SU-DHL-6 (cell line): Measurements from ENCODE around the gene SEC16A.

Experiments used
- H2AFZ ChIP-seq: fragments of 200-600 bp; sonication (generic); 2 replicates; pipeline ENCODE4 v1.6.1; 2014; ENCODE audit warnings: low read depth, mild to moderate bottlenecking, moderate library complexity, mixed read lengths, antibody characterized with exemption, low read length; ENCODE audit not compliant: severe bottlenecking
- H3F3A ChIP-seq: fragments of 200-600 bp; shearing (Covaris generic); 2 replicates; pipeline ENCODE4 v1.6.0; 2016; ENCODE audit warnings: antibody characterized with exemption, mild to moderate bottlenecking; ENCODE audit not compliant: insufficient read depth
- H3K27ac ChIP-seq: fragments of 200-600 bp; sonication (generic); 2 replicates; pipeline ENCODE4 v1.5.1; 2016; ENCODE audit warnings: low read depth, mild to moderate bottlenecking, low read length, moderate library complexity, mixed read lengths
- H3K27me3 ChIP-seq: fragments of 200-600 bp; sonication (generic), shearing (Covaris generic); 2 replicates; pipeline ENCODE4 v1.6.0; 2014; ENCODE audit warnings: mild to moderate bottlenecking, low read length
- H3K36me3 ChIP-seq: fragments of 200-600 bp; sonication (generic); 2 replicates; pipeline ENCODE4 v1.6.1; 2014; ENCODE audit warnings: mild to moderate bottlenecking, low read length, mixed read lengths
- H3K4me2 ChIP-seq: fragments of 300-600, 200-600 bp; shearing (Covaris generic), sonication (generic); 2 replicates; pipeline ENCODE4 v1.6.0; 2014; ENCODE audit warnings: low read length, low read depth, mild to moderate bottlenecking; ENCODE audit not compliant: poor library complexity, severe bottlenecking
- H3K4me3 ChIP-seq: fragments of 200-600 bp; sonication (generic); 2 replicates; pipeline ENCODE4 v1.5.1; 2014; ENCODE audit warnings: antibody characterized with exemption, low read length, mild to moderate bottlenecking, mixed read lengths; ENCODE audit not compliant: insufficient read depth, poor library complexity, severe bottlenecking
- H3K79me2 ChIP-seq: fragments of 200-600 bp; sonication (generic); 2 replicates; pipeline ENCODE4 v1.6.1; 2014; ENCODE audit warnings: mild to moderate bottlenecking, low read length, moderate library complexity; ENCODE audit not compliant: insufficient read depth
- H3K9ac ChIP-seq: fragments of 200-600 bp; sonication (generic); 2 replicates; pipeline ENCODE4 v1.7.0; 2014; ENCODE audit warnings: mild to moderate bottlenecking, low read length
- H3K9me2 ChIP-seq: fragments of 200-600 bp; sonication (generic); replicated peaks from 2 replicates; pipeline ENCODE4 v1.6.1; 2014; ENCODE audit warnings: low read length; ENCODE audit not compliant: insufficient read depth
- H3K9me3 ChIP-seq: fragments of 200-600 bp; sonication (generic); 2 replicates; pipeline ENCODE4 v1.6.1; 2014; ENCODE audit warnings: low read length, mixed read lengths; ENCODE audit not compliant: insufficient read depth
- H4K20me1 ChIP-seq: fragments of 200-600 bp; sonication (generic); 2 replicates; pipeline ENCODE4 v1.6.1; 2014; ENCODE audit warnings: low read depth, mild to moderate bottlenecking, antibody characterized with exemption, low read length, moderate library complexity, mixed read lengths
- EZH2phosphoT487 ChIP-seq: fragments of 200-600 bp; sonication (generic), shearing (Covaris generic); conservative IDR thresholded peaks from 2 replicates; pipeline ENCODE4 v1.6.1; 2018; ENCODE audit warnings: mild to moderate bottlenecking, antibody characterized with exemption, low read length, moderate library complexity, mixed read lengths
- TF ChIP-seq, protein P1 (sequence below): fragments of 200-600 bp; sonication (generic); IDR thresholded peaks from one replicate; pipeline ENCODE4 v1.5.1; 2017; ENCODE audit warnings: antibody characterized with exemption, mild to moderate bottlenecking, low read length, moderate library complexity; ENCODE audit not compliant: insufficient read depth, poor library complexity, severe bottlenecking

SEC16A gene

DNA sequence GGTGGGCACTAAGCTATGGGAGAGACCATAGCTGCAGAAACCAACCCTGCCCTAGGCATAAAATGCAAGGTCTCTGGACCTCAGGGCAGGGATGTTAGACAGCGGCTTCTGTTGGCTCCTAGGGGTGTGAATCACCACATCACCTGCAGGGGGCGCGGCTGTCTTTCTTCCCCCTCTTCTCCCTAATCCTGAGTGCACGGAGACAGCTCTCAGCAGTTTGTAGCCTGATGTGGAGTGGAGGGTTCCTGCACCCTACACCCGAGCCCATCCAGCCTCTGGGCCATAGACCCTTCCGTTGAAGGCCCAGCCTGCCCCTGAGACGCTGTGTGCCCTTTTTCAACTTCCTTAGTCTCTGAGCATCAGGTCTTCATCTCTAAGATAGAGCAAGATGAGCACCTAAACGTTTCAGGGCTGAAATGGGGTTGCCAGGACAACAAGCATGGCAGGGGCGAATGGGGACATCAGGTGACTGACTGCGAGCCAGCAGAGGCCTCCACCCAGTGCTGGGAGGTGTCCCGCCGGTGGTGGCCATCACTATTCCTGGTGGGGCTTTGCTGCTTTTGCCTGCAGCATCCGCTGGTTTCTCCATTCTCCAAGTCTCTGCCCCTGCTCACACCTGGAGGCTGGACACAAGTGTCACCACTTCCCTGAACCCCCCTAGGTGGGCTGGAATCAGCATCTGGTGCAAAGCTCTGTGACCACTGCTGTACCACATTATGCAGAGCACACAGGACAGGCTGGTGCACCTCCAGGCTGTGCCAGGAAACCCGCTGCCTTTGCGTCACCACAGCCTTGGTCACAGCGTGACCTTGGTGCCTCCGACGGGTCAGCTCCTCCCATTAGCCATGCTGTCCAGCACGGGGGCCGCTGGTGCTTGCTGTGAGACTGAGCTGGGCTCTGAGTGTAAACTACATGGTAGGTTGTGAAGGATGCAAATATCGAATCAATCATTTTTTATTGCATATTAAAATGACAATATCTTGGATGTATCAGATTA lies 2.5 kb upstream of the SEC16A start:
- Histone ChIP-seq H3K27ac (no peak overlapping the region), H4K20me1 (peaks cover 5% of the 10 kb centered on the region; the same call in 1 of the 2 replicates), H3K27me3 (no peaks in the 10 kb centered on the region), H3K79me2 (peaks cover 22% of the 10 kb centered on the region), H3K9me3 (no peaks in the 10 kb centered on the region), H3K9me2 (no peaks in the 10 kb centered on the region), H3K4me2 (no peak overlapping the region), H3K36me3 (no peaks in the 10 kb centered on the region), H3K9ac (no peak overlapping the region), H3F3A (no peaks in the 10 kb centered on the region), H2AFZ (no peak overlapping the region), H3K4me3 (no peak overlapping the region)
- no peak for TF ChIP-seq EZH2phosphoT487
- TF ChIP-seq, protein P1, sequence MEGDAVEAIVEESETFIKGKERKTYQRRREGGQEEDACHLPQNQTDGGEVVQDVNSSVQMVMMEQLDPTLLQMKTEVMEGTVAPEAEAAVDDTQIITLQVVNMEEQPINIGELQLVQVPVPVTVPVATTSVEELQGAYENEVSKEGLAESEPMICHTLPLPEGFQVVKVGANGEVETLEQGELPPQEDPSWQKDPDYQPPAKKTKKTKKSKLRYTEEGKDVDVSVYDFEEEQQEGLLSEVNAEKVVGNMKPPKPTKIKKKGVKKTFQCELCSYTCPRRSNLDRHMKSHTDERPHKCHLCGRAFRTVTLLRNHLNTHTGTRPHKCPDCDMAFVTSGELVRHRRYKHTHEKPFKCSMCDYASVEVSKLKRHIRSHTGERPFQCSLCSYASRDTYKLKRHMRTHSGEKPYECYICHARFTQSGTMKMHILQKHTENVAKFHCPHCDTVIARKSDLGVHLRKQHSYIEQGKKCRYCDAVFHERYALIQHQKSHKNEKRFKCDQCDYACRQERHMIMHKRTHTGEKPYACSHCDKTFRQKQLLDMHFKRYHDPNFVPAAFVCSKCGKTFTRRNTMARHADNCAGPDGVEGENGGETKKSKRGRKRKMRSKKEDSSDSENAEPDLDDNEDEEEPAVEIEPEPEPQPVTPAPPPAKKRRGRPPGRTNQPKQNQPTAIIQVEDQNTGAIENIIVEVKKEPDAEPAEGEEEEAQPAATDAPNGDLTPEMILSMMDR = peak; percentile 58

DNA sequence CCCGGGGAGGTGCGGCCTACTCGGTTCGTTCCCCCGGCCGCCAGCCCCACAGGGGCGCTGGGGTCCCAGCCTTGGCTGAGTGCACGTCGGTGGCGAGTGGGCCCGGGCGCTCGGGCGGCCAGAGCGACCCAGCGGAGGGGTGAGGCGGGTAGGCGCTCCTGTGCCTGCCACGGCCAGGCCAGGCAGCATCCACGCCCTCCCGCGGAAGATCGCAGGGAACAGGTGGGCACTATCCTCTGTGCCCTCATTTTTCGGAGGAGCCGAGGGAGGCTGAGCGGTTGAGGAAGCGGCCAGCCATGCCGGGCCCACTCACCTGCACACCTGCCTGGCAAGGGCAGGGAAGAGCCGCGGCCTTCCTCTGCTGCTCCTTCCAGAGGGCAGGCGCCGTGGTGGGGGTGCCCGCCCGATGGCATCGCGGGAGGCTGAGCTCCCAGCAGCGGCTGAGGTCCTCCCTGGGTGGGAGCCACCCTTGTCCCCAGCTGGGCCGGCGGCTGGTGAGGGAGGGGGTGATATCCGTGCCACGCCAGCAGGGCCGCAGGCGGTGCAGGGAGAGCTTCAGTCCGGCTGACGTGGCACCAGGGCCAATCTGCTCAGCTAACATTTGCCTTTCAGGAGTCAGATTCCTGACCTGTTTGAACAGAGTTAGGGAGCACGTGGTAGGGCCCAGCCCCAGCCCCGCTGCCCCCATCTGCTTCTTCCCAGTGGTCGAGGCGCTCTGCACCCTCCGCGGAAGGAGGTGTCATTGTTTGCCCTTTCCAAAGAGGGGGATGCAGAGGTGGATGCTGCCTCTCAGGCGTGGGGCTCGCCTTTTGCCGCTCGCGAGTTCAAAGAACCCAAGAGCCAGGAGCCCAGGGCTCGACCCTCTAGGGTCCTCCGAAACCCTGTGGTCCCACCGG lies 1.6 kb upstream of the SEC16A start:
- TF ChIP-seq EZH2phosphoT487 = no peak
- TF ChIP-seq, protein P1 = no peak
- Histone ChIP-seq H3K79me2 (peaks cover 32% of the 10 kb centered on the region), H3K27me3 (no peaks in the 10 kb centered on the region), H4K20me1 (peaks cover 5% of the 10 kb centered on the region; the same call in 1 of the 2 replicates), H3K9ac (peak overlapping the region; percentile 77), H3K27ac (no peak overlapping the region), H3K9me3 (no peaks in the 10 kb centered on the region), H2AFZ (no peak overlapping the region), H3K36me3 (no peaks in the 10 kb centered on the region), H3K4me3 (peak overlapping the region; percentile 84), H3F3A (no peaks in the 10 kb centered on the region), H3K9me2 (no peaks in the 10 kb centered on the region), H3K4me2 (peak overlapping the region; percentile 92)

DNA sequence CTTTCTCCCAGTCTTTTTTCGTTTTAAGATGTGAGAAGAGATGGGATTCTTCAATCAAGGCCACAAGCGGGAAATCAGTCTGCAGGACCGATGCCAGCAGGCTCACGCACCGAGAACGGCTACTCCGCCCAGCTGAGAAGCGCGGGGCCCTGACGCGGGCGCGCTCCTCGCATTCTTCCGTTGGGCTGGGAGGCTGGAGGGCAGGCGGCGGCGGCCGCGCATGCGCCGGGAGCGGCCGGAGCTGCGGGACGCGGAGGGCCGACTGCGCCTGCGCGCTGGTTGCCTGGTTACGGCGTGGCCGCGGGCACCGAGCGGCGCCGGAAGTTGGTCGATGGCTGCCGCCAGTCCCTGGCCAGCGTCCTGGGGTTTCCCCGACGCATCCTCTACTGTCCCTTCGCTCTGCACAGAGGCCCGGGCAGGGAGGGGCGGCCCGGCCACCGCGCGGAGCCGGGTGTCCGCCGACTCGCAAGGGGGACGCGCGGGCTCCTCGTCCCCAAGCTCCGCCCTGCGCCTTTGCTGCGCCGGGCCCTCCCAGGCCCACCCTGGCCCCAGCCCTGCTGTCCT lies 831 bp upstream of the SEC16A start:
- peaks cover 39% of the 10 kb centered on the region for H3K79me2 ChIP-seq
- H3K9me3 ChIP-seq = no peaks in the 10 kb centered on the region
- peak overlapping the region; percentile 84 for H3K4me3 ChIP-seq
- peaks cover 5% of the 10 kb centered on the region; the same call in 1 of the 2 replicates for H4K20me1 ChIP-seq
- no peaks in the 10 kb centered on the region for H3K9me2 ChIP-seq
- H3K27ac ChIP-seq = peak overlapping the region; percentile 91
- no peak for TF ChIP-seq EZH2phosphoT487
- TF ChIP-seq, protein P1 = no peak
- peak overlapping the region; percentile 92 for H3K4me2 ChIP-seq
- peak overlapping the region; percentile 77 for H3K9ac ChIP-seq
- peak overlapping the region; percentile 77 for H2AFZ ChIP-seq
- no peaks in the 10 kb centered on the region for H3F3A ChIP-seq
- no peaks in the 10 kb centered on the region for H3K27me3 ChIP-seq
- no peaks in the 10 kb centered on the region for H3K36me3 ChIP-seq
